ENCODE data around the gene SPSB2.
A peak's percentile ranks its signal among the peaks of the same experiment; 100 is the strongest.

SPSB2 gene

GRCh38 chr12:6829536-6830220 is 43.4 kb downstream of the SPSB2 start:
- peak; percentile 47 to 83 for DNase-seq

GRCh38 chr12:6828781-6829535 is 44.1 kb downstream of the SPSB2 start:
- DNase-seq: peak; percentile 22 to 83

- peak in 1 of 2 experiments; percentile 74 for DNase-seq
Measured at GRCh38 chr12:6827982-6828780, 44.9 kb downstream of the SPSB2 start, which contains the start of gene P3H3. P3H3 (plus strand) TSS chr12:6828407; CDS start chr12:6828441, 34 bp downstream.

GRCh38 chr12:6827437-6827911 is 45.6 kb downstream of the SPSB2 start:
- peak; percentile 71 to 94 for DNase-seq

GRCh38 chr12:6826734-6827436 is 46.2 kb downstream of the SPSB2 start:
- DNase-seq: no peak

- DNase-seq: no peak
Measured at GRCh38 chr12:6826125-6826733, 46.9 kb downstream of the SPSB2 start.

- DNase-seq: peak; percentile 40 to 84
Measured at GRCh38 chr12:6825398-6826124, 47.5 kb downstream of the SPSB2 start.

GRCh38 chr12:6824901-6825381 is 48.2 kb downstream of the SPSB2 start:
- DNase-seq: peak in 1 of 2 experiments; percentile 57

- peak in 1 of 2 experiments; percentile 33 for DNase-seq
Measured at GRCh38 chr12:6824085-6824775, 48.9 kb downstream of the SPSB2 start.

- DNase-seq: no peak
Measured at GRCh38 chr12:6823182-6824084, 49.7 kb downstream of the SPSB2 start.

GRCh38 chr12:6822426-6823135 is 50.5 kb downstream of the SPSB2 start:
- DNase-seq: no peak

GRCh38 chr12:6821591-6822425 is 51.3 kb downstream of the SPSB2 start, which contains the start of gene GPR162:
GPR162 (plus strand) TSS chr12:6821821; CDS start chr12:6823899, 2,078 bp downstream.
- DNase-seq: peak; percentile 21 to 76

Data from NCI-H526 (cell line).